K562 (cell line): ENCODE measurements around the gene B9D2. TPM values are rescaled to one million over a fixed set of nuclear protein-coding genes. Genes with fewer than 3 reads are reported as not detected.

Experiments
- ATAC-seq: fragments of 200-7000 bp; cut with Tn5 transposase; 3 replicates; pipeline ENCODE4 v1.9.1; 2020; ENCODE audit warnings: moderate library complexity
- Bru-seq: library from RNA; stranded (reverse); fragments of 400-500 nt; gene quantifications from one replicate; lab custom pipeline; 2021; lab: Mats Ljungman, UMichigan
- BruChase-seq, 2 experiments: library from RNA; stranded (reverse); fragments of 400-500 nt; gene quantifications; one replicate each; lab custom pipeline; 2021; lab: Mats Ljungman, UMichigan
- BruUV-seq: library from RNA; stranded (reverse); fragments of 400-500 nt; replicated peaks from 2 replicates; lab custom pipeline; 2021; lab: Mats Ljungman, UMichigan
- CTCF ChIA-PET: fragments of 300-600 bp; formaldehyde crosslinking; extraction: SDS; loops from one replicate; lab custom pipeline; 2021; ENCODE audit warnings: low intra/inter-chr PET ratio; lab: Yijun Ruan, JAX
- POLR2A ChIA-PET: fragments of 300-600, 350-650 bp; sonication (Branson Sonifier 250); formaldehyde crosslinking; extraction: SDS; loops from one replicate; lab custom pipeline; 2021; ENCODE audit warnings: antibody characterized with exemption, inconsistent platforms; lab: Yijun Ruan, JAX
- DNase-seq, 4 experiments: peaks; one replicate each; pipeline versions ENCODE4 v3.0.0 to v3.0.0-alpha.2; 2011 to 2018; ENCODE audit warnings: low spot score in 3 of 4, mixed read lengths in 3 of 4; ENCODE audit errors: extremely low read depth in 1 of 4
- FAIRE-seq: peaks from 2 replicates; lab custom pipeline; 2011; peaks lifted over from hg19 to GRCh38; lab: Jason Lieb, UNC
- H2AFZ ChIP-seq: 2 replicates; pipeline ENCODE4 v1.6.0; 2011; ENCODE audit warnings: low read depth, low read length, control low read depth, inconsistent platforms
- H3K27ac ChIP-seq: fragments of 200-600 bp; 3 replicates; pipeline ENCODE4 v1.8.0; 2011; ENCODE audit warnings: low read depth, mild to moderate bottlenecking, control low read depth, inconsistent platforms, low read length, moderate library complexity, mixed read lengths; ENCODE audit errors: extremely low read depth
- H3K27me3 ChIP-seq, 2 experiments: fragments of 300-600 bp in 1 of 2; 2 replicates in 1 of 2; 3 replicates in 1 of 2; pipeline versions ENCODE4 v1.6.0 to v1.8.0; 2011; ENCODE audit warnings: inconsistent platforms in 2 of 2, low read length in 2 of 2, mild to moderate bottlenecking in 1 of 2, mixed read lengths in 1 of 2, moderate library complexity in 1 of 2; ENCODE audit not compliant: control insufficient read depth in 2 of 2, insufficient read depth in 2 of 2
- H3K36me3 ChIP-seq: fragments of 300-600 bp; 3 replicates; pipeline ENCODE4 v1.8.0; 2011; ENCODE audit warnings: mild to moderate bottlenecking, low read length, inconsistent platforms; ENCODE audit not compliant: control insufficient read depth, insufficient read depth
- H3K4me1 ChIP-seq, 2 experiments: fragments of 200-600 bp in 1 of 2; replicated peaks in 1 of 2; 2 replicates in 1 of 2; 3 replicates in 1 of 2; pipeline versions ENCODE4 v1.5.1 to v1.8.0; 2011; ENCODE audit warnings: inconsistent platforms in 2 of 2, low read length in 2 of 2, mild to moderate bottlenecking in 1 of 2, mixed read lengths in 1 of 2, moderate library complexity in 1 of 2; ENCODE audit not compliant: control insufficient read depth in 2 of 2, insufficient read depth in 2 of 2
- H3K4me2 ChIP-seq: 2 replicates; pipeline ENCODE4 v1.6.1; 2011; ENCODE audit warnings: low read length, control low read depth, inconsistent platforms, mixed read lengths; ENCODE audit not compliant: insufficient read depth
- H3K4me3 ChIP-seq: fragments of 200-600 bp; sonication (generic), shearing (Covaris generic); 2 replicates; pipeline ENCODE4 v1.5.1; 2016; ENCODE audit warnings: control low read depth, inconsistent platforms
- H3K79me2 ChIP-seq: fragments of 200-600 bp; 3 replicates; pipeline ENCODE4 v1.8.0; 2011; ENCODE audit warnings: low read length, inconsistent platforms; ENCODE audit not compliant: control insufficient read depth, insufficient read depth
- H3K9ac ChIP-seq, 2 experiments: 2 replicates each; pipeline versions ENCODE4 v1.6.0 to v1.6.1; 2011; ENCODE audit warnings: low read depth in 2 of 2, low read length in 2 of 2, control low read depth in 1 of 2, inconsistent platforms in 1 of 2, mild to moderate bottlenecking in 1 of 2, mixed read lengths in 1 of 2; ENCODE audit not compliant: insufficient read depth in 1 of 2
- H3K9me1 ChIP-seq: one replicate; pipeline ENCODE4 v1.6.0; 2011; ENCODE audit warnings: inconsistent platforms, mild to moderate bottlenecking, low read length, moderate library complexity; ENCODE audit not compliant: control insufficient read depth, insufficient read depth
- H3K9me3 ChIP-seq: replicated peaks from 2 replicates; pipeline ENCODE4 v1.5.1; 2011; ENCODE audit warnings: low read depth, low read length, inconsistent platforms; ENCODE audit not compliant: control insufficient read depth, insufficient read depth
- H4K20me1 ChIP-seq: replicated peaks from 2 replicates; pipeline ENCODE4 v1.6.1; 2011; ENCODE audit warnings: low read length, inconsistent platforms, mixed read lengths; ENCODE audit not compliant: control insufficient read depth, insufficient read depth
- ASH1L ChIP-seq: fragments of 450-650 bp; IDR thresholded peaks from 2 replicates; pipeline ENCODE4 v1.6.1; 2018; ENCODE audit warnings: borderline replicate concordance, mild to moderate bottlenecking, low read depth; ENCODE audit not compliant: partially characterized antibody
- CGGBP1 ChIP-seq: fragments of 250-450 bp; sonication (Bioruptor Pico); IDR thresholded peaks from 2 replicates; pipeline ENCODE4 v1.9.0; 2021; ENCODE audit warnings: mild to moderate bottlenecking
- CHCHD3 ChIP-seq: fragments of 250-450 bp; sonication (Bioruptor Pico); IDR thresholded peaks from 2 replicates; pipeline ENCODE4 v2.1.2; 2022; ENCODE audit warnings: mild to moderate bottlenecking
- GABPB1 ChIP-seq: sonication (generic); formaldehyde crosslinking; IDR thresholded peaks from 2 replicates; pipeline ENCODE4 v1.8.0; 2022; ENCODE audit warnings: mild to moderate bottlenecking, missing genetic modification reagents
- HMGN3 ChIP-seq: IDR thresholded peaks from 2 replicates; pipeline ENCODE4 v1.6.1; 2011; ENCODE audit warnings: borderline replicate concordance, low read depth, mild to moderate bottlenecking, mixed read lengths, low read length; ENCODE audit not compliant: insufficient read length; ENCODE audit errors: extremely low read depth
- MEIS2 ChIP-seq: fragments of 450-650 bp; IDR thresholded peaks from 2 replicates; pipeline ENCODE4 v1.6.1; 2014; ENCODE audit warnings: mild to moderate bottlenecking; ENCODE audit not compliant: partially characterized antibody
- MTA1 ChIP-seq: fragments of 450-650 bp; IDR thresholded peaks from 2 replicates; pipeline ENCODE4 v1.6.1; 2017; ENCODE audit warnings: borderline replicate concordance
- NBN ChIP-seq: fragments of 450-650 bp; IDR thresholded peaks from 2 replicates; pipeline ENCODE4 v1.6.1; 2016; ENCODE audit warnings: low read depth, mild to moderate bottlenecking
- POLR2AphosphoS5 ChIP-seq: IDR thresholded peaks from 2 replicates; pipeline ENCODE4 v1.6.1; 2011; ENCODE audit warnings: mild to moderate bottlenecking, low read depth, low read length, moderate library complexity; ENCODE audit not compliant: control insufficient read depth, insufficient read depth
- SMC3 ChIP-seq: conservative IDR thresholded peaks from 2 replicates; pipeline ENCODE4 v1.6.1; 2011; ENCODE audit warnings: low read depth, low read length, improper control_type of control experiment; ENCODE audit not compliant: insufficient read depth
- SNRNP70 ChIP-seq: fragments of 200-400 bp; formaldehyde crosslinking; optimal IDR thresholded peaks from 2 replicates; pipeline ENCODE3; 2017; ENCODE audit warnings: low read depth, low read length
- THAP12 ChIP-seq: fragments of 250-450 bp; sonication (Bioruptor Pico); IDR thresholded peaks from 2 replicates; pipeline ENCODE4 v1.9.0; 2021; ENCODE audit warnings: mild to moderate bottlenecking, inconsistent platforms
- ZNF75A ChIP-seq: fragments of 450-650 bp; formaldehyde crosslinking; IDR thresholded peaks from 2 replicates; pipeline ENCODE4 v1.4.0; 2020; ENCODE audit warnings: mild to moderate bottlenecking
- WGBS: fragments of 100-300 bp; shearing (Covaris generic); methylation state at CpG from one replicate; pipeline ENCODE4 v1.1.6; 2016; ENCODE audit warnings: low coverage, mixed read lengths; ENCODE audit not compliant: insufficient coverage; ENCODE audit errors: missing lambda C conversion rate; 5-methylcytosine and 5-hydroxymethylcytosine counted together
- in situ Hi-C: fragments of 300-500 bp; cut with MboI; formaldehyde crosslinking; loops from 4 replicates; pipeline ENCODE4 v1.15.0; 2018; ENCODE audit warnings: inconsistent platforms, mixed read lengths
- intact Hi-C: fragments of 100-400 bp; cut with micrococcal nuclease; formaldehyde crosslinking; loops from 2 replicates; pipeline ENCODE4 v1.14.2; 2022
- long read RNA-seq, 3 experiments: library from polyadenylated mRNA in 2 of 3; library from RNA in 1 of 3; unstranded in 2 of 3; stranded (forward) in 1 of 3; transcript quantifications; one replicate each; pipeline ENCODE4 v2.0.0, GENCODE V29; 2019 to 2022
- polyA minus RNA-seq, 3 experiments: library from RNA; depleted of rRNA, polyadenylated mRNA; stranded (reverse); fragments of >200 nt; gene quantifications; 2 replicates each; pipeline ENCODE4 v1.2.3, GENCODE V29; 2011
- polyA plus RNA-seq, 8 experiments: library from polyadenylated mRNA; depleted of rRNA in 4 of 8; stranded (reverse) in 5 of 8; unstranded in 3 of 8; fragments of >200 nt; fragmentation: Nextera tagmentation in 2 of 8; fragmentation: Illumina TruSeq in 1 of 8; extraction: Ambion mirVana in 2 of 8; extraction: Trizol in 1 of 8; gene quantifications; 2 replicates each; pipeline versions ENCODE4 v1.2.1 to v1.2.3, GENCODE V29; 2011 to 2014; ENCODE audit warnings: inconsistent platforms in 1 of 8, missing spikeins in 1 of 8
- total RNA-seq, 7 experiments: library from RNA; depleted of rRNA in 6 of 7; stranded (reverse); fragments of >200 nt in 6 of 7; fragmentation: Illumina TruSeq in 2 of 7; extraction: Trizol in 2 of 7; gene quantifications; 2 replicates each; pipeline versions ENCODE4 v1.2.1 to v1.2.3, GENCODE V29; 2011 to 2021; ENCODE audit warnings: low replicate concordance in 1 of 7

The B9D2 gene
- 2.5 and 4.1 TPM in 2 replicates for total RNA-seq (2011; cell fraction: chromatin; rRNA removed; ENCODE audit: low replicate concordance)
- total RNA-seq (2011; cell fraction: nucleolus; rRNA removed): 2.6 and 4.3 TPM in 2 replicates
- total RNA-seq (2011; cell fraction: nucleoplasm; rRNA removed): 2.5 and 2.7 TPM in 2 replicates
- total RNA-seq (2014; rRNA removed): 3.5 and 6.7 TPM in 2 replicates
- 0.54 and 1.6 TPM in 2 replicates for total RNA-seq (2014; rRNA removed; fragmentation: Illumina TruSeq; extraction: Trizol)
- 5.2 and 5.5 TPM in 2 replicates for total RNA-seq (2015; rRNA removed; fragmentation: Illumina TruSeq; extraction: Trizol)
- 6.0 and 6.9 TPM in 2 replicates for total RNA-seq (2021)
- polyA plus RNA-seq (2011; rRNA removed): 2.8 and 5.8 TPM in 2 replicates
- 5.3 and 10.7 TPM in 2 replicates for polyA plus RNA-seq (2011; cell fraction: cytosol; rRNA removed)
- polyA plus RNA-seq (2011; cell fraction: nucleus; rRNA removed): 5.0 and 5.1 TPM in 2 replicates
- 9.2 and 11.3 TPM in 2 replicates for polyA plus RNA-seq (2012)
- polyA plus RNA-seq (2014; fragmentation: Illumina TruSeq; extraction: Trizol): 2.2 and 3.4 TPM in 2 replicates
- 1 to 10 TPM in 1 of 2 experiments, under 1 TPM in 1; 0.83 to 1.4 TPM for polyA plus RNA-seq (2014; fragmentation: Nextera tagmentation; extraction: Ambion mirVana)
- polyA plus RNA-seq (2014; rRNA removed): 3.4 and 3.5 TPM in 2 replicates
- 0.69 and 0.84 TPM in 2 replicates for polyA minus RNA-seq (2011; rRNA and poly(A)+ RNA removed)
- 2.3 and 2.5 TPM in 2 replicates for polyA minus RNA-seq (2011; cell fraction: cytosol; rRNA and poly(A)+ RNA removed)
- 1.9 and 2.3 TPM in 2 replicates for polyA minus RNA-seq (2011; cell fraction: nucleus; rRNA and poly(A)+ RNA removed)
- Bru-seq, nascent RNA: percentile 54 among the genes with signal in this experiment
- percentile 53 among the genes with signal in this experiment for BruChase-seq, experiment 1, labeled RNA remaining after a 2-hour chase
- percentile 57 among the genes with signal in this experiment for BruChase-seq, experiment 2, labeled RNA remaining after a 6-hour chase
- long read RNA-seq, experiment 1, transcript B9D2-201 (4 exons, 1,027 nt): major isoform, 11 of 22 reads
- long read RNA-seq, experiment 1, partial matches to known transcripts: 4 of 22 reads
- long read RNA-seq, experiment 1, other reads (novel, unspliced or antisense): 7 of 22 reads
- long read RNA-seq, experiment 2, transcript B9D2-201 (4 exons, 1,027 nt): major isoform, 8 of 9 reads
- long read RNA-seq, experiment 2, partial matches to known transcripts: 0 of 9 reads
- long read RNA-seq, experiment 2, other reads (novel, unspliced or antisense): 1 of 9 reads
- long read RNA-seq, experiment 3, partial matches to known transcripts: 0 of 3 reads
- long read RNA-seq, experiment 3, other reads (novel, unspliced or antisense): 0 of 3 reads

- CTCF ChIA-PET: no interaction called here
- peak within 1 kb of the TSS; percentile 100 for H3K27ac ChIP-seq
- ATAC-seq: peak; percentile 94
- H3K4me1 ChIP-seq: peaks cover 30 to 46% of the 10 kb centered on the region in 2 experiments
- intact Hi-C loops: loop anchor here (10.0 kb wide), 1 partner anchor 71 kb away; the partner anchor contains the start of gene DMAC2
- peak within 1 kb of the TSS; percentile 80 for H3K4me3 ChIP-seq
- H3K79me2 ChIP-seq: peaks cover 42% of the 10 kb centered on the region
- peak; percentile 97 to 99 (median 98) for DNase-seq
- peaks cover 4% of the 10 kb centered on the region; the same call in 2 of the 3 replicates for H3K36me3 ChIP-seq
- POLR2A ChIA-PET: interaction anchor here (0.6 to 2.9 kb wide), 15 partner anchors 9 to 1027 kb away, joined by 3 to 20 read pairs (median 3); partner anchors contain the start of gene TGFB1
- TSS peak; percentile 85 for BruUV-seq
- H3K9me3 ChIP-seq: no peaks in the 10 kb centered on the region
- H2AFZ ChIP-seq: peak within 1 kb of the TSS; percentile 98
- FAIRE-seq: peak; percentile 98
- in situ Hi-C loops: no loop called here
- H3K9me1 ChIP-seq: no peaks in the 10 kb centered on the region
- H3K9ac ChIP-seq: peak within 1 kb of the TSS; percentile 97 to 99
- WGBS: under 1% methylated on average over 52 of the region's 56 CpGs
- H4K20me1 ChIP-seq: no peaks in the 10 kb centered on the region
- no peaks in the 10 kb centered on the region for H3K27me3 ChIP-seq
- peak within 1 kb of the TSS; percentile 95 for H3K4me2 ChIP-seq
- TF ChIP-seq HMGN3: no peak
- TF ChIP-seq CHCHD3 (CRISPR knock-in tag): no peak
- TF ChIP-seq THAP12 (CRISPR knock-in tag): peak; percentile 72; the same call in 1 of the 2 replicates
- TF ChIP-seq SNRNP70: no peak
- peak; percentile 75 for TF ChIP-seq GABPB1 (CRISPR knock-in tag)
- no peak for TF ChIP-seq NBN
- peak; percentile 84 for TF ChIP-seq MEIS2
- no peak; the same call in 1 of the 2 replicates for TF ChIP-seq MTA1
- TF ChIP-seq CGGBP1 (CRISPR knock-in tag): no peak
- TF ChIP-seq POLR2AphosphoS5: peak; percentile 46; the same call in 1 of the 2 replicates
- no peak for TF ChIP-seq SMC3
- peak; percentile 48; the same call in 1 of the 2 replicates for TF ChIP-seq ZNF75A
- TF ChIP-seq ASH1L: no peak
Observed at GRCh38 chr19:41363753-41364523, at the start of gene B9D2. Gene B9D2 (minus strand): TSS chr19:41364149. CDS start chr19:41363519, 630 bp downstream.
